ENCODE data around the gene COL6A3. TPM values are rescaled to one million over a fixed set of nuclear protein-coding genes. Genes with fewer than 3 reads are reported as not detected.

COL6A3 gene
- total RNA-seq, 2 donors from 2014 or later, result 26.9 to 86.9 TPM

- no peak for DNase-seq (ENCODE audit: low spot score)
- WGBS, result 49% methylated on average over 2 of the region's 2 CpGs
- intact Hi-C loops (cut with DNase I), result no loop called here
- H3K36me3 ChIP-seq, result no peaks in the 10 kb centered on the region
- no peaks in the 10 kb centered on the region for H3K27me3 ChIP-seq (replicated peaks; ENCODE audit: insufficient read depth)
- no peak overlapping the region for H3K4me3 ChIP-seq
- TF ChIP-seq CTCF (IDR thresholded peaks at IDR 0.05) (no peak), POLR2AphosphoS5 (IDR thresholded peaks at IDR 0.05) (no peak), POLR2A (IDR thresholded peaks at IDR 0.05) (no peak)
- H3K9me3 ChIP-seq, result no peaks in the 10 kb centered on the region
- H3K4me1 ChIP-seq (replicated peaks), result no peaks in the 10 kb centered on the region
- H3K27ac ChIP-seq, result no peak overlapping the region
These were observed 23.7 kb downstream of the COL6A3 start for GRCh38 chr2:237390235-237390634.

GRCh38 chr2:237389831-237390230, 24.1 kb downstream of the COL6A3 start:
- Histone ChIP-seq H3K27ac (no peak overlapping the region), H3K9me3 (no peaks in the 10 kb centered on the region), H3K4me1 (replicated peaks) (no peaks in the 10 kb centered on the region), H3K4me3 (no peak overlapping the region), H3K27me3 (replicated peaks; ENCODE audit: insufficient read depth) (no peaks in the 10 kb centered on the region), H3K36me3 (no peaks in the 10 kb centered on the region)
- intact Hi-C loops (cut with DNase I), result no loop called here
- whole genome bisulfite sequencing, result 83% methylated on average over 3 of the region's 3 CpGs
- no peak for DNase-seq (ENCODE audit: low spot score)
- TF ChIP-seq POLR2AphosphoS5 (IDR thresholded peaks at IDR 0.05) (no peak), CTCF (IDR thresholded peaks at IDR 0.05) (no peak), POLR2A (IDR thresholded peaks at IDR 0.05) (no peak)

GRCh38 chr2:237388036-237388435, 25.9 kb downstream of the COL6A3 start:
- no peaks in the 10 kb centered on the region for H3K27me3 ChIP-seq (replicated peaks; ENCODE audit: insufficient read depth)
- intact Hi-C loops (cut with DNase I), result no loop called here
- DNase-seq (ENCODE audit: low spot score), result no peak
- H3K4me3 ChIP-seq, result no peak overlapping the region
- H3K9me3 ChIP-seq, result no peaks in the 10 kb centered on the region
- TF ChIP-seq POLR2A (IDR thresholded peaks at IDR 0.05) (no peak), POLR2AphosphoS5 (IDR thresholded peaks at IDR 0.05) (no peak), CTCF (IDR thresholded peaks at IDR 0.05) (no peak)
- WGBS, result 82% methylated on average over 5 of the region's 5 CpGs
- H3K4me1 ChIP-seq (replicated peaks), result no peaks in the 10 kb centered on the region
- H3K36me3 ChIP-seq, result no peaks in the 10 kb centered on the region
- H3K27ac ChIP-seq, result no peak overlapping the region

- no peak overlapping the region for H3K4me3 ChIP-seq
- no peak for DNase-seq (ENCODE audit: low spot score)
- H3K27ac ChIP-seq, result no peak overlapping the region
- no peaks in the 10 kb centered on the region for H3K4me1 ChIP-seq (replicated peaks)
- H3K27me3 ChIP-seq (replicated peaks; ENCODE audit: insufficient read depth), result no peaks in the 10 kb centered on the region
- H3K9me3 ChIP-seq, result no peaks in the 10 kb centered on the region
- no peaks in the 10 kb centered on the region for H3K36me3 ChIP-seq
- TF ChIP-seq POLR2AphosphoS5 (IDR thresholded peaks at IDR 0.05), result no peak
- intact Hi-C loops (cut with DNase I), result no loop called here
These were observed 29.3 kb downstream of the COL6A3 start for GRCh38 chr2:237384672-237385020.

- no peaks in the 10 kb centered on the region for H3K27me3 ChIP-seq (replicated peaks; ENCODE audit: insufficient read depth)
- intact Hi-C loops (cut with DNase I), result no loop called here
- H3K9me3 ChIP-seq, result no peaks in the 10 kb centered on the region
- TF ChIP-seq CTCF (IDR thresholded peaks at IDR 0.05) (no peak), POLR2AphosphoS5 (IDR thresholded peaks at IDR 0.05) (no peak), POLR2A (IDR thresholded peaks at IDR 0.05) (no peak)
- no peak for DNase-seq (ENCODE audit: low spot score)
- H3K27ac ChIP-seq, result no peak overlapping the region
- H3K36me3 ChIP-seq, result no peaks in the 10 kb centered on the region
- no peaks in the 10 kb centered on the region for H3K4me1 ChIP-seq (replicated peaks)
- WGBS, result 94% methylated on average over 6 of the region's 6 CpGs
- no peak overlapping the region for H3K4me3 ChIP-seq
These were observed 29.8 kb downstream of the COL6A3 start for GRCh38 chr2:237383991-237384671.

Data from prostate gland (tissue), 2 donors.